ENCODE measurements around the gene ZBTB22.
"Not testable (repeated sequence)": the region's sequence is repeated elsewhere in the genome, so short reads cannot be mapped to it uniquely, and the experiment has no call there.

The ZBTB22 gene

DNA sequence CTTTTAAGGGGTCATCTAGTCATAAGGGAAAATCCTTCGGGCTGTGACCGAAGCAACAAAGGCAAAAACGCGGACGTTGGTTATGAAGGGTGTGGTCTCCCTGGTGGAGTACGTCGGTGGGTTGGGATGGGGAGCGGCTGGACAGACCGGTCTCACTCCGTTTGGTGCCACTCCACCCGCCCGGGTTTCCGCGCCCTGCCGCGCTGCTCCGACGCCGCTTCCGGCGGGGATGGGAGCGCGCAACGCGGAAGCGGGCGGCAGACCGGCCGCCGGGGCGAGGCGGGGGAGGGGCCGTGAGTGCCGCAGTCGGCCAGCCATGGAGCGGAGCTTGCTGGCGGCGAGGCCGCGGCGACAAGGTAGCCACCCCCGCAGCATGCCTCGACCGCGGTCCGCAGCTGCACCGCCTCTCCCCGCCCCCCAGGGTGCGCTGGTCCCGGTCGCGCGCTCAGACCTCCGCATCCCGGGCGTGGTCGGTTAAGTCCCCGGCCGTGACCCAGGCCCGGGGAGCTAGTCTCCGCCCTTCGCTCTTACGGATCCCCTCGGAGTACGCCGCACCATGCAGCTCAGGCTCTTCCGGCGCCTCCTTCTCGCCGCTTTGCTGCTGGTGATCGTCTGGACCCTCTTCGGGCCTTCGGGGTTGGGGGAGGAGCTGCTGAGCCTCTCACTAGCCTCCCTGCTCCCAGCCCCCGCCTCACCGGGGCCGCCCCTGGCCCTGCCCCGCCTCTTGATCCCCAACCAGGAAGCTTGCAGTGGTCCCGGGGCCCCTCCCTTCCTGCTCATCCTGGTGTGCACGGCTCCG, 40.5 kb downstream of the ZBTB22 start, which contains the start of gene B3GALT4:
TSS of gene B3GALT4 (plus strand) at position 260 of the 799 bp plus-strand sequence. CDS start at position 557, 297 bp downstream.
- no peaks in the 10 kb centered on the region for H3K27me3 ChIP-seq (ENCODE audit: low read length)
- no peaks in the 10 kb centered on the region for H3K9me3 ChIP-seq (ENCODE audit: insufficient read depth, low read length)
- H3K36me3 ChIP-seq (ENCODE audit: low read length) = peaks cover 31% of the 10 kb centered on the region
- H3K27ac ChIP-seq (ENCODE audit: low read depth, low read length) = peak within 1 kb of the TSS; percentile 90
- H3K4me2 ChIP-seq (ENCODE audit: low read depth, low read length, poor library complexity, severe bottlenecking) = peak within 1 kb of the TSS; percentile 88
- TF ChIP-seq EZH2phosphoT487 (conservative IDR thresholded peaks at IDR 0.05; ENCODE audit: low read length) = no peak
- TF ChIP-seq, protein P1, sequence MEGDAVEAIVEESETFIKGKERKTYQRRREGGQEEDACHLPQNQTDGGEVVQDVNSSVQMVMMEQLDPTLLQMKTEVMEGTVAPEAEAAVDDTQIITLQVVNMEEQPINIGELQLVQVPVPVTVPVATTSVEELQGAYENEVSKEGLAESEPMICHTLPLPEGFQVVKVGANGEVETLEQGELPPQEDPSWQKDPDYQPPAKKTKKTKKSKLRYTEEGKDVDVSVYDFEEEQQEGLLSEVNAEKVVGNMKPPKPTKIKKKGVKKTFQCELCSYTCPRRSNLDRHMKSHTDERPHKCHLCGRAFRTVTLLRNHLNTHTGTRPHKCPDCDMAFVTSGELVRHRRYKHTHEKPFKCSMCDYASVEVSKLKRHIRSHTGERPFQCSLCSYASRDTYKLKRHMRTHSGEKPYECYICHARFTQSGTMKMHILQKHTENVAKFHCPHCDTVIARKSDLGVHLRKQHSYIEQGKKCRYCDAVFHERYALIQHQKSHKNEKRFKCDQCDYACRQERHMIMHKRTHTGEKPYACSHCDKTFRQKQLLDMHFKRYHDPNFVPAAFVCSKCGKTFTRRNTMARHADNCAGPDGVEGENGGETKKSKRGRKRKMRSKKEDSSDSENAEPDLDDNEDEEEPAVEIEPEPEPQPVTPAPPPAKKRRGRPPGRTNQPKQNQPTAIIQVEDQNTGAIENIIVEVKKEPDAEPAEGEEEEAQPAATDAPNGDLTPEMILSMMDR (IDR thresholded peaks at IDR 0.05; ENCODE audit: insufficient read depth, low read length, poor library complexity, severe bottlenecking) = peak; percentile 16
- peaks cover 16% of the 10 kb centered on the region for H4K20me1 ChIP-seq (ENCODE audit: low read depth, low read length)
- H3F3A ChIP-seq (ENCODE audit: insufficient read depth) = peaks cover 80% of the 10 kb centered on the region
- H3K4me3 ChIP-seq (ENCODE audit: insufficient read depth, low read length, poor library complexity, severe bottlenecking) = peak within 1 kb of the TSS; percentile 76
- H3K79me2 ChIP-seq (ENCODE audit: insufficient read depth, low read length) = peaks cover 36% of the 10 kb centered on the region
- H3K9me2 ChIP-seq (replicated peaks; ENCODE audit: insufficient read depth, low read length) = no peaks in the 10 kb centered on the region
- H2AFZ ChIP-seq (ENCODE audit: low read depth, low read length, severe bottlenecking) = peak within 1 kb of the TSS; percentile 3
- H3K9ac ChIP-seq (ENCODE audit: low read length) = peak within 1 kb of the TSS; percentile 75

DNA sequence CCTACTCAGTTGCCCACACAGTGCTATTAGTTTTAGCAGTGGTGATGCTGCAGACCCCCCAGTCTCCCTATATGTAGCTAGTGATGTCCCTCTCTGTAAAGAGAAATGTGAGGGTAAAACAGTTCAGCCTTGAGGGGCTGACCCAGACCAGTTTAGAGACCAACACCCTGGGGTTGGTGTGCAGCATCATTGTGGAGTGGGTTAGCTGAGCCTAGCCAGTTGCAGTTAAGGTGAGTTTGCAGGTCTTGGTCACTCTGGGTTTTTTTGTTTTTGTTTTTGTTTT, 41.0 kb downstream of the ZBTB22 start:
- TF ChIP-seq, protein P1 (IDR thresholded peaks at IDR 0.05; ENCODE audit: insufficient read depth, low read length, poor library complexity, severe bottlenecking) = no peak
- TF ChIP-seq EZH2phosphoT487 (conservative IDR thresholded peaks at IDR 0.05; ENCODE audit: low read length) = no peak
- Histone ChIP-seq H3F3A (ENCODE audit: insufficient read depth) (peaks cover 78% of the 10 kb centered on the region), H3K9me2 (replicated peaks; ENCODE audit: insufficient read depth, low read length) (no peaks in the 10 kb centered on the region), H4K20me1 (ENCODE audit: low read depth, low read length) (peaks cover 16% of the 10 kb centered on the region), H3K4me3 (ENCODE audit: insufficient read depth, low read length, poor library complexity, severe bottlenecking) (peak overlapping the region; percentile 76), H3K9me3 (ENCODE audit: insufficient read depth, low read length) (no peaks in the 10 kb centered on the region), H3K27ac (ENCODE audit: low read depth, low read length) (peak overlapping the region; percentile 90), H2AFZ (ENCODE audit: low read depth, low read length, severe bottlenecking) (no peak overlapping the region), H3K79me2 (ENCODE audit: insufficient read depth, low read length) (peaks cover 38% of the 10 kb centered on the region), H3K9ac (ENCODE audit: low read length) (peak overlapping the region; percentile 75), H3K4me2 (ENCODE audit: low read depth, low read length, poor library complexity, severe bottlenecking) (peak overlapping the region; percentile 88), H3K36me3 (ENCODE audit: low read length) (peaks cover 31% of the 10 kb centered on the region), H3K27me3 (ENCODE audit: low read length) (no peaks in the 10 kb centered on the region)

DNA sequence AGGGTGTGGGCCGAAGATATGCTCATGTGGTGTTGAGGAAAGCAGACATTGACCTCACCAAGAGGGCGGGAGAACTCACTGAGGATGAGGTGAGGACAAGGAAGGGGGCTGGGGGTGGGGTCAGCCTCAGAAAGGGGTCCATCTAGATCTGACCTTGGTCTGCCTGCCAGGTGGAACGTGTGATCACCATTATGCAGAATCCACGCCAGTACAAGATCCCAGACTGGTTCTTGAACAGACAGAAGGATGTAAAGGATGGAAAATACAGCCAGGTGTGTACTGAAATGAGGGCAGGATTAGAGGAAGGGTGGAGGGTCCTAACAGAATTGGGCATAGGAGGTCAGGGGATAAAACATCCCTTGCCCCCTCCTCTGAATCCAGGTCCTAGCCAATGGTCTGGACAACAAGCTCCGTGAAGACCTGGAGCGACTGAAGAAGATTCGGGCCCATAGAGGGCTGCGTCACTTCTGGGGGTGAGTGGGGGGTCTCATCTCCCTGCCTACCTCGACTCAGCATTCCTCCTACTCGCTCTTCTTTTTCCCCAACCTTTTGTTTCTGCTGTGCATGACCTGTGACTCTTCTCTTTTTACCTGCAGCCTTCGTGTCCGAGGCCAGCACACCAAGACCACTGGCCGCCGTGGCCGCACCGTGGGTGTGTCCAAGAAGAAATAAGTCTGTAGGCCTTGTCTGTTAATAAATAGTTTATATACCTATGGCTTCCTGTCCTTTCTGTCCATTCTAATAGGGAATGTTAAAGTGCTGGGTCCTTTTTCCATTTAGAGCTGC, 41.6 kb downstream of the ZBTB22 start:
- H3K9me2 ChIP-seq (replicated peaks; ENCODE audit: insufficient read depth, low read length); H2AFZ ChIP-seq (ENCODE audit: low read depth, low read length, severe bottlenecking); H3K27me3 ChIP-seq (ENCODE audit: low read length); H3K9me3 ChIP-seq (ENCODE audit: insufficient read depth, low read length): not testable (repeated sequence)
- Histone ChIP-seq H3K4me3 (ENCODE audit: insufficient read depth, low read length, poor library complexity, severe bottlenecking) (peak overlapping the region; percentile 76), H3K36me3 (ENCODE audit: low read length) (peaks cover 31% of the 10 kb centered on the region), H3K9ac (ENCODE audit: low read length) (peak overlapping the region; percentile 75), H3K4me2 (ENCODE audit: low read depth, low read length, poor library complexity, severe bottlenecking) (peak overlapping the region; percentile 88), H4K20me1 (ENCODE audit: low read depth, low read length) (peaks cover 16% of the 10 kb centered on the region), H3K79me2 (ENCODE audit: insufficient read depth, low read length) (peaks cover 42% of the 10 kb centered on the region), H3F3A (ENCODE audit: insufficient read depth) (peaks cover 73% of the 10 kb centered on the region), H3K27ac (ENCODE audit: low read depth, low read length) (peak overlapping the region; percentile 90)

All from SU-DHL-6 (cell line).